Ishikawa (cell line): ENCODE data around the gene TIMP3.

Source experiments
- CEBPB ChIP-seq: IDR thresholded peaks from 2 replicates; pipeline ENCODE4 v1.6.1; 2012
- CREB1 ChIP-seq: IDR thresholded peaks from 2 replicates; pipeline ENCODE4 v1.6.1; 2012; ENCODE audit warnings: low read depth
- EGR1 ChIP-seq: IDR thresholded peaks from 2 replicates; pipeline ENCODE4 v1.6.1; 2012
- EP300 ChIP-seq: IDR thresholded peaks from 2 replicates; pipeline ENCODE4 v1.6.1; 2012; ENCODE audit warnings: borderline replicate concordance
- FOXM1 ChIP-seq: IDR thresholded peaks from 2 replicates; pipeline ENCODE4 v1.6.1; 2012; ENCODE audit warnings: low read depth, borderline replicate concordance
- MAX ChIP-seq: IDR thresholded peaks from 2 replicates; pipeline ENCODE4 v1.6.1; 2012
- NFIC ChIP-seq: IDR thresholded peaks from 2 replicates; pipeline ENCODE4 v1.6.1; 2012
- RAD21 ChIP-seq: IDR thresholded peaks from 2 replicates; pipeline ENCODE4 v1.6.1; 2012; ENCODE audit warnings: low read depth
- REST ChIP-seq: IDR thresholded peaks from 2 replicates; pipeline ENCODE4 v1.6.1; 2012; ENCODE audit warnings: low read depth, mild to moderate bottlenecking
- TAF1 ChIP-seq: IDR thresholded peaks from 2 replicates; pipeline ENCODE4 v1.6.1; 2012; ENCODE audit warnings: low read depth, mild to moderate bottlenecking
- TCF12 ChIP-seq: IDR thresholded peaks from 2 replicates; pipeline ENCODE4 v1.6.1; 2012; ENCODE audit warnings: low read depth
- TEAD4 ChIP-seq: IDR thresholded peaks from 2 replicates; pipeline ENCODE4 v1.6.1; 2012
- YY1 ChIP-seq: IDR thresholded peaks from 2 replicates; pipeline ENCODE4 v1.6.1; 2012; ENCODE audit warnings: low read depth
- ZBTB7A ChIP-seq: IDR thresholded peaks from 2 replicates; pipeline ENCODE4 v1.6.1; 2012; ENCODE audit warnings: low read depth
- TF ChIP-seq, protein P1 (sequence below): IDR thresholded peaks from 2 replicates; pipeline ENCODE4 v1.6.1; 2012

TIMP3 gene

DNA sequence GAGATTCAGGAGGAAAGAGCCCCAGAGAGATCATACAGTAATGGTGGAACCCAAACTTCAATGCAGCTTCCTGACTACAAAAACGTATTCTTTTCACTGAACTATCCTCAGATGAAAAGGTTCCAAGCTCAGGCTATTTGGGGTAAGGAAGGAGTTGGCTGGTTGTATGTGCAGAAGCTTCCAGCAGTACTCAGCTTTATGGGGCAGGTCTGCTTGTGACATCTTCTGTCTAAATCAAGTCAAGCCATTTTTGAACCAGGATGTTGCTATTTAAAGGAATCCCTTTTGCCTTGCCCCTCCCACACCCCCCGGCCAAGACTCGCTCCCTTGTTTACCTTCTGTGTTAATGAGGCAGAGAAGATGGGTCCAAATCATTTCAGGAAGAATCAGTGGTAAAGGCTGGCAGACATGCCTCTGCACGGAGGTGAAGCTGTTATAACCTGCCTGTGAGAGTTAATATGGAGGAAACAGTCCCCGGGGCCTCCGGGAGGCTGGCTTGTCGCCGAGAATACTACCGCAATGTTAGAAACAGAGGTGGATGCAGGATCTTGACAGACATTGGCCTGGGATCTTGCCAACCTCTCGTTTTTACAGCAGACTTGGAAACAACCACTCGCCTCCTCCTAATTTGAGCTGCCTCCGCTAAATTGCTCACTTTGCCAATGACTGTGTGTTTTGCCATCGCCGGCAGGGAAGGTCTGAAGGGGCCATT is 45.4 kb downstream of the TIMP3 start:
- TF ChIP-seq TEAD4, result no peak
- no peak for TF ChIP-seq NFIC
- no peak for TF ChIP-seq CEBPB
- TF ChIP-seq TAF1, result no peak
- TF ChIP-seq ZBTB7A, result no peak
- no peak for TF ChIP-seq REST
- no peak for TF ChIP-seq RAD21
- no peak for TF ChIP-seq EGR1
- no peak for TF ChIP-seq FOXM1
- TF ChIP-seq YY1, result no peak
- TF ChIP-seq TCF12, result no peak
- no peak for TF ChIP-seq EP300
- no peak for TF ChIP-seq CREB1
- TF ChIP-seq, protein P1, sequence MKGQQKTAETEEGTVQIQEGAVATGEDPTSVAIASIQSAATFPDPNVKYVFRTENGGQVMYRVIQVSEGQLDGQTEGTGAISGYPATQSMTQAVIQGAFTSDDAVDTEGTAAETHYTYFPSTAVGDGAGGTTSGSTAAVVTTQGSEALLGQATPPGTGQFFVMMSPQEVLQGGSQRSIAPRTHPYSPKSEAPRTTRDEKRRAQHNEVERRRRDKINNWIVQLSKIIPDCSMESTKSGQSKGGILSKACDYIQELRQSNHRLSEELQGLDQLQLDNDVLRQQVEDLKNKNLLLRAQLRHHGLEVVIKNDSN, result no peak
- TF ChIP-seq MAX, result no peak

- TF ChIP-seq FOXM1 (no peak), EP300 (no peak), RAD21 (no peak), YY1 (no peak), MAX (no peak), ZBTB7A (no peak), CREB1 (no peak), TEAD4 (no peak)
- TF ChIP-seq, protein P1, result no peak
These were observed 46.7 kb downstream of the TIMP3 start for GRCh38 chr22:32848226-32848625.

- no peak for TF ChIP-seq EP300
- no peak for TF ChIP-seq MAX
- no peak for TF ChIP-seq CEBPB
- TF ChIP-seq NFIC, result no peak
- no peak for TF ChIP-seq EGR1
- no peak for TF ChIP-seq TAF1
- TF ChIP-seq TCF12, result no peak
- no peak for TF ChIP-seq YY1
- TF ChIP-seq, protein P1, result no peak
- no peak for TF ChIP-seq REST
- no peak for TF ChIP-seq ZBTB7A
- no peak for TF ChIP-seq FOXM1
- no peak for TF ChIP-seq TEAD4
- no peak for TF ChIP-seq CREB1
- TF ChIP-seq RAD21, result no peak
These were observed 48.0 kb downstream of the TIMP3 start for GRCh38 chr22:32849501-32849900.

DNA sequence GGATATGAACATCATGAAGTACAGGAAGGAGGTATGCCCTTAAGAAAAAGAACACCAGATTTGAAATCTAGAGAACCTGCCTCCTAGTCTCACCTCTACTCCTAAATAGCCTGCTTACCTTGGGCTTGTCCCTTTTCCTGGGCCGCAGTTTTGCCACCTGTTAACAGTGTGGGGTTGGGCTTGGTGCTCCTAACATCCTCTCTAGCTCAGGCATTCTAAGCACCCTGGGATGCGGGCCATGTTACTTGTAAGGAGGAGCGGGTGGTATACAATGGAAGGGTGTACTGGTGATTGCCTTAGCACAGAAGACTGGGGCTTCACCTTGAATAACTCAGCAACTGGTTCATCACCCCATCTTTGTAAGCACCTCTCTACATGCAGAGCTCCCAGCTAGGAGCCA is 48.7 kb downstream of the TIMP3 start:
- TF ChIP-seq, protein P1, result no peak
- no peak for TF ChIP-seq EGR1
